ENCODE results near the gene PAM.
A peak's percentile ranks its signal among the peaks of the same experiment; 100 is the strongest.
"Not testable (repeated sequence)": the region's sequence is repeated elsewhere in the genome, so short reads cannot be mapped to it uniquely, and the experiment has no call there.

Gene PAM

GRCh38 chr5:102903074-102903871 lies 148.2 kb downstream of the PAM start:
- DNase-seq (ENCODE audit: low read depth): no peak

- no peak for DNase-seq (ENCODE audit: low read depth)
These were observed 150.0 kb downstream of the PAM start for GRCh38 chr5:102905056-102905455.

DNA sequence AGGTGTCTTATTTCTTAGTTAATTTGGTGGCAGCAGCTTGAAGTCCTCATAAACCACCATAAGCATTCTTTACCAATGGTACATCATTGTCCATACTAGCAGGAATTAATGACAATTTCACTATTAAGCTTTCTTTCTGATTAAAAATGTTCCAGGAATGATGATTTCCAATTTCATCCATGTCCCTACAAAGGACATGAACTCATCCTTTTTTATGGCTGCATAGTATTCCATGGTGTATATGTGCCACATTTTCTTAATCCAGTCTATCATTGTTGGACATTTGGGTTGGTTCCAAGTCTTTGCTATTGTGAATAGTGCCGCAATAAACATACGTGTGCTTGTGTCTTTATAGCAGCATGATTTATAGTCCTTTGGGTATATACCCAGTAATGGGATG lies 152.0 kb downstream of the PAM start:
- DNase-seq (ENCODE audit: low read depth): not testable (repeated sequence)

GRCh38 chr5:102910240-102911226 lies 155.4 kb downstream of the PAM start:
- DNase-seq (ENCODE audit: low read depth): no peak

- peak; percentile 44 for DNase-seq (ENCODE audit: low read depth)
These were observed 156.9 kb downstream of the PAM start for GRCh38 chr5:102911973-102912372.

DNA sequence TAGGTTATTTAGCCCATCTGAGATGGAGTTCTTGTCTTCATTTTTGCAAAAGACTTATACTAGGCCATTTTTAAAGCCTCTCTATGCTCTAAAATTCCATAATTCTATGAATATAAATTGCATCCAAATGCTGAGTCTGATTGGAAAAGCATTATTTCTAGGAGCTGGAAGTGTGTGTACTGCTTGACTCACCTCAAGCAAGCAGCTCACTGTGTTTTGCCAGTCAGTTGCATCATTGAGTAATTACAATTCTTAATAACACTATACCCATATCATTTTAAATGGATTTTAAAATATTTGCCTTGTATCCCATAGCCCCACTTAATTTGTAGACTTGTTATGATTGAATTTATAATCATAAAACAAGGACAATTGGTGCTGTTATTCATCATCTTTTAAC lies 161.0 kb downstream of the PAM start:
- DNase-seq (ENCODE audit: low read depth): peak; percentile 16

- no peak for DNase-seq (ENCODE audit: low read depth)
These were observed 164.0 kb downstream of the PAM start for GRCh38 chr5:102918986-102919610.

DNA sequence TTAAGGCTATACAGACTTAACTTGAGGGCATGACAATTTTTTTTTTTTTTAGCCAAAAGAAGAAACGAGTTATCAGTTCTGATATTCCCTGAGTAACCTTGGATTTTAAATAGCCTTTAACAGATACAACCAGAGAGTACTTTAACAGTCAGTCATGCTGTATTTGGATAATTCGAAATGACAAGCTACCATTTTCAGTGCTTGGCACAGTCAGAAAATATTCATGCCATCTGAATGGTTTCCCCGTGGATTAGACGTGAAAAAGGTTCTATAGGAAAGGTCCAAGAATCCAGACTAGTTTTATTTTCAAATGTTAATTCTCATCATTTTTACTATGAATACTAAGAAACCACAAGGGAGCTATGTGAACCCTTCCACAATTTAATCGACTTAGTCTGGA lies 165.7 kb downstream of the PAM start:
- DNase-seq (ENCODE audit: low read depth): no peak

- peak; percentile 43 for DNase-seq (ENCODE audit: low read depth)
These were observed 166.4 kb downstream of the PAM start for GRCh38 chr5:102921341-102922044.

DNA sequence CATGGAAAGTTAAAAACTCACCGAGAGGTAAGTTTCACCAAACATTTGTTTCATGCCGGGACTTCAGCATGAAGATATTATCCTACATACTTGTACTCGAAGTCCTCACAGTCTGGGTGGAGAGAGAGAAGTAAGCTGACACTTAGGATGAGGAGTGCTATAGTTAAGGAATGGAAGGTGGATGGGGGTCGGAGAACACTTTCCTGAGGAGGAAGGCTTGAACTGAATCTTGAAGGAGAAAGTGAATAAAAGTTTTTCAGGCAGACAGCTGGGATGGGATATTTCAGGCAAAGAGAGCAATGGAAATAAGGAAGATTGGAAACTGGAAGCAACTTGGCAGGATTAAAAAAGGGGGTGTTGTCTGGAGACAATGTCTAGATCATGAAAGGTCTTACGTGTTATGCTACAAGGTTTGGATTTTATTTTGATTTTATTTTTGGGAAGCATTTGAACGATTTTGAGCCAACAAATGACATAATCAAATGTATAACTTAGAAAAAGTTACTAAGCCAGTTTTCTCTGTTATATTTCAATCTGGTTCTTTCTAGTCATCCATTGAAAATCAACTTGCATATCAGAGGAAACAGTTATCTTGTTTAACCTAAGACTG lies 167.1 kb downstream of the PAM start:
- no peak for DNase-seq (ENCODE audit: low read depth)

DNA sequence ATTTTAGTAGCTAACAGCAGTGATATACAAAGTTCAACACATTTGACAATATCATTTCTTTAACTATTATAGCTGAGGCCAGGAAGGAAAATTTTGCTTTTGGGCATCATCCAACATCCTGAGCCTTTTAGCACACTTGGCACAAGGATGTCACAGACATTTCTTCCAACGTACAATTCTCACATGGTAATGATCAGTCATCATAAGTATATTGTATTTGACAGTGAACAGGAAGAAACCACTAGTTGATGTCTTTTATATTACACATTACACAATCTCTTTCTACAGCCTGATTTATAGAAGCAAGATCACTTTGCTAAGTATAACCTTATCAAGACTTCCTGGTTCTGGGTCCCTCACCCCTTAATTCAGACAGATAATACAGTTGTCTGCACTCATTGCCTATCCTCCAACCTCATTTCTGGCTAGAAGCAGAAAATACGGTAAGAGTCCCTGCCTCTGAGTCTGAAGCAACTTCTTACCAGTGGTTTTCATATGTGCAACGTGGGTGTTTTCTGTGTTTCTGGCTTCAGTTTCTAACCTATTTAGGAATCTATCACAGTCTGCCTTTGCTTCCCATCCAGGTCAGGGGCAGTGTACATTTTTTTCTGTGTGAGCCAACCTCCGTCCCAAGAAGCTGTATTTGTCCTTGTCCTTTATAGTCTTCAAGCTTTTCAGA lies 167.8 kb downstream of the PAM start:
- DNase-seq (ENCODE audit: low read depth): peak; percentile 43

DNA sequence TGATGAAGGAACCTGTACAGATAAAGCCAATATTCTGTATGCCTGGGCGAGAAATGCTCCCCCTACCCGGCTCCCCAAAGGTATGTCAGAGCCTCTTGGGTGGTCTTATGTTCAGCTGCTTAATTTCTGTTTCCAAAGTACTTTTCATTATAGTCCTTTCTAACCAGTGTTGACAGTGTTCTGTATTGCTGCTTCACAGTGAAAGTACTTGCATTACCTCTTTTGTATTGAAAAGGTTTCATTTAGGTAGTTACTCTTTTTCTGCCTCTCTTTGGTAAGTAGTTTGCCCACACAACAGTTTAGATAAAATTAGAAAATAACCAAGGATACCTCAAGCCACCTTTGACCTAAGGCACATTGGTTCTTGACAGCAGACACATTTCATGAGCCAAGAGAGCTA lies 169.9 kb downstream of the PAM start:
- no peak for DNase-seq (ENCODE audit: low read depth)

DNA sequence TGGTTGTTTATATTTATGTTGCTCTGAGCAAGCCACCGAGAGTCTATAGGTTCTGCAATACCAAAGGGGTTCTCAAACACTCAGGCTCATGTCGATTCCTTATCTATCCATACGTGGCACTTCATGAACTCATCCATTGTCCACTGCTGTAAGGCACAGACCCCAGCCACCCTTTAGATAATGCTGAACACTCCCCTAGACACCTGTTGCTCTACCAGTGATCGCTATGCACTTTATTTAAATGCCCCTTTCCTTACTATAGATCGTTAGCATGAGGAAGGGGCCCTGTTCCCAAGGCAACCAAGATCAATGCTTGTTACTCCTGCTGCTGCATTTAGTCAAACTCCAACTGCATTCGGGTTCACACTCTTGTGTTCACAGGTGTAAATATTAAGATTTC lies 171.9 kb downstream of the PAM start:
- no peak for DNase-seq (ENCODE audit: low read depth)

DNA sequence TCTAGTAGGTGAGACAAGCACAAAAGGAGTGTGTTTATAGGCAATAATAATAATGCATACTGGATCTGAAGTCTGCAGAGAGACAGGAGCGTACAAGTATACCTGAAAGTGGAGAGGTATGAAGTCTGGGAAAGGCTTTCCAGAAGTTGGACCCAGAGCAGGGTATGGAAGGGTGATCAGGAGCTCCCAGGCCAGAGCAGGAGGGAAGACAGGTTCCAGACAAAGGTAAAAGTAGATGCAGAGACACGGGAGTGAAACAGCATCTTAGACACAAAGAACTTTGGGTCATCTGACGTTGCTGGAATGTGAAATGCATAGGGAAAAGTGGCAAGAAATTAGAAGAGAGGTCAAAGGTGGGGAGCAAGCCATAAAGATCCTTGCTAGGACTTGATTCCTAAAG lies 175.1 kb downstream of the PAM start:
- no peak for DNase-seq (ENCODE audit: low read depth)

GRCh38 chr5:102931085-102931725 lies 176.1 kb downstream of the PAM start:
- DNase-seq (ENCODE audit: low read depth): no peak

GRCh38 chr5:102932781-102933180 lies 177.7 kb downstream of the PAM start:
- no peak for DNase-seq (ENCODE audit: low read depth)

GRCh38 chr5:102933316-102933715 lies 178.2 kb downstream of the PAM start:
- no peak for DNase-seq (ENCODE audit: low read depth)

GRCh38 chr5:102933721-102934459 lies 178.8 kb downstream of the PAM start:
- no peak for DNase-seq (ENCODE audit: low read depth)

DNA sequence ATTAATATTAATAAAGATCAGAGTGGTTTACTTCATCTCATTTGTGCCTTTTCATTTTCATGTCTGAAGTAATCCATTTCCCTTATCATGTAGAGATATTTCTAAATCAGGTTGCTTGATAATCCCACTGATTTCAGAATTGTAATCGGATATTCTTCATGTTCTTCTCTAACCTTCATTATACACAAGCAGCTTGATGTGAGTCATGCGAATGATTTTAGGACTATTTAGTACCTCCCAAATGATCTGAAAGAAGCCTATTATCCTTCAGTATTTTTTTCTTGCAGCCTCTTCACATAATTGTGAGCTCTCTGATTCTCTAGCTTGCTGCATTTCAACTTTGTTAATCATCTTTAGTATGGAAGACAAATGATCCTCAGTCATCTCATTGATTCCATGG lies 182.8 kb downstream of the PAM start:
- no peak for DNase-seq (ENCODE audit: low read depth)

GRCh38 chr5:102941111-102941510 lies 186.0 kb downstream of the PAM start:
- no peak for DNase-seq (ENCODE audit: low read depth)
